Endodermal cell (in vitro differentiated cells): ENCODE data around the gene PLCL2. TPM values are rescaled to one million over a fixed set of nuclear protein-coding genes. Genes with fewer than 3 reads are reported as not detected.

Experiments used
- DNase-seq: peaks from one replicate; pipeline ENCODE4 v3.0.0-alpha.2; 2017
- H3K27ac ChIP-seq: 2 replicates; pipeline ENCODE4 v1.5.1; 2013; ENCODE audit warnings: mild to moderate bottlenecking, low read depth, low read length, moderate library complexity
- H3K27me3 ChIP-seq: 2 replicates; pipeline ENCODE4 v1.6.1; 2013; ENCODE audit warnings: mild to moderate bottlenecking, low read length, moderate library complexity; ENCODE audit not compliant: insufficient read depth, control insufficient read depth, poor library complexity, severe bottlenecking
- H3K36me3 ChIP-seq: 2 replicates; pipeline ENCODE4 v1.7.0; 2013; ENCODE audit warnings: mild to moderate bottlenecking, low read length, moderate library complexity; ENCODE audit not compliant: control insufficient read depth, insufficient read depth
- H3K4me1 ChIP-seq: one replicate; pipeline ENCODE4 v1.7.0; 2013; ENCODE audit warnings: low read length; ENCODE audit not compliant: control insufficient read depth, insufficient read depth
- H3K4me3 ChIP-seq: 2 replicates; pipeline ENCODE4 v1.5.1; 2013; ENCODE audit warnings: mild to moderate bottlenecking, low read length, moderate library complexity
- H3K9ac ChIP-seq: 2 replicates; pipeline ENCODE4 v1.6.1; 2013; ENCODE audit warnings: mild to moderate bottlenecking, low read length, moderate library complexity; ENCODE audit not compliant: poor library complexity, severe bottlenecking; ENCODE audit errors: extremely low read depth
- H3K9me3 ChIP-seq: 2 replicates; pipeline ENCODE4 v1.6.1; 2013; ENCODE audit warnings: mild to moderate bottlenecking, low read length, moderate library complexity; ENCODE audit not compliant: control insufficient read depth
- H3K27ac Mint-ChIP-seq: 2 replicates; pipeline ENCODE4 v1.8.0; 2020; ENCODE audit warnings: mixed read lengths
- H3K27me3 Mint-ChIP-seq: 2 replicates; pipeline ENCODE4 v1.8.0; 2021; ENCODE audit warnings: mild to moderate bottlenecking, mixed read lengths; ENCODE audit not compliant: insufficient read depth
- H3K36me3 Mint-ChIP-seq: 2 replicates; pipeline ENCODE4 v1.8.0; 2020; ENCODE audit warnings: low read depth, mixed read lengths
- H3K4me1 Mint-ChIP-seq: 2 replicates; pipeline ENCODE4 v1.8.0; 2020; ENCODE audit warnings: mixed read lengths
- H3K4me3 Mint-ChIP-seq: 2 replicates; pipeline ENCODE4 v1.8.0; 2020; ENCODE audit warnings: mild to moderate bottlenecking, moderate library complexity, mixed read lengths
- H3K9me3 Mint-ChIP-seq: 2 replicates; pipeline ENCODE4 v1.8.0; 2020; ENCODE audit warnings: mild to moderate bottlenecking, mixed read lengths
- WGBS, 2 experiments: methylation state at CpG; one replicate each; pipeline versions ENCODE4 v1.1.5 to v1.1.7; 2013; ENCODE audit warnings: missing lambda C conversion rate in 2 of 2, mixed read lengths in 1 of 2; ENCODE audit not compliant: insufficient coverage in 1 of 2, insufficient read length in 1 of 2; 5-methylcytosine and 5-hydroxymethylcytosine counted together
- total RNA-seq, 2 donors: library from RNA; stranded (reverse); fragmentation: NEBNext Ultra II Directional in 1 of 2; extraction: Animal tissue kit (Norgen Biotek cat#: 25700) in 1 of 2; gene quantifications; 2 replicates in 1 of 2; 3 replicates in 1 of 2; pipeline ENCODE4 v1.2.1, GENCODE V29; 2021
- TF ChIP-seq, protein P1 (sequence below): fragments of 200-600 bp; sonication (generic); conservative IDR thresholded peaks from 2 replicates; pipeline ENCODE4 v1.5.0; 2021; ENCODE audit warnings: antibody characterized with exemption, mild to moderate bottlenecking

Gene PLCL2
- total RNA-seq, 2 donors from 2014 or later = 4.2 to 6.9 TPM

GRCh38 chr3:16883723-16884083 is 1.1 kb upstream of the PLCL2 start:
- no peaks in the 10 kb centered on the region for H3K36me3 Mint-ChIP-seq
- no peaks in the 10 kb centered on the region for H3K36me3 ChIP-seq
- no peak overlapping the region for H3K27ac ChIP-seq
- H3K9me3 Mint-ChIP-seq = no peaks in the 10 kb centered on the region
- H3K27ac Mint-ChIP-seq = no peak overlapping the region
- H3K4me3 ChIP-seq = no peak overlapping the region
- no peak overlapping the region for H3K9ac ChIP-seq
- WGBS, 2 experiments = 63 to 85% methylated on average over 6 to 16 of the region's 16 CpGs
- H3K4me1 ChIP-seq = peaks cover 8% of the 10 kb centered on the region
- DNase-seq = no peak
- H3K27me3 Mint-ChIP-seq = peaks cover 77% of the 10 kb centered on the region
- H3K9me3 ChIP-seq = no peaks in the 10 kb centered on the region
- TF ChIP-seq, protein P1, sequence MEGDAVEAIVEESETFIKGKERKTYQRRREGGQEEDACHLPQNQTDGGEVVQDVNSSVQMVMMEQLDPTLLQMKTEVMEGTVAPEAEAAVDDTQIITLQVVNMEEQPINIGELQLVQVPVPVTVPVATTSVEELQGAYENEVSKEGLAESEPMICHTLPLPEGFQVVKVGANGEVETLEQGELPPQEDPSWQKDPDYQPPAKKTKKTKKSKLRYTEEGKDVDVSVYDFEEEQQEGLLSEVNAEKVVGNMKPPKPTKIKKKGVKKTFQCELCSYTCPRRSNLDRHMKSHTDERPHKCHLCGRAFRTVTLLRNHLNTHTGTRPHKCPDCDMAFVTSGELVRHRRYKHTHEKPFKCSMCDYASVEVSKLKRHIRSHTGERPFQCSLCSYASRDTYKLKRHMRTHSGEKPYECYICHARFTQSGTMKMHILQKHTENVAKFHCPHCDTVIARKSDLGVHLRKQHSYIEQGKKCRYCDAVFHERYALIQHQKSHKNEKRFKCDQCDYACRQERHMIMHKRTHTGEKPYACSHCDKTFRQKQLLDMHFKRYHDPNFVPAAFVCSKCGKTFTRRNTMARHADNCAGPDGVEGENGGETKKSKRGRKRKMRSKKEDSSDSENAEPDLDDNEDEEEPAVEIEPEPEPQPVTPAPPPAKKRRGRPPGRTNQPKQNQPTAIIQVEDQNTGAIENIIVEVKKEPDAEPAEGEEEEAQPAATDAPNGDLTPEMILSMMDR = no peak
- H3K27me3 ChIP-seq = peaks cover 42% of the 10 kb centered on the region
- H3K4me1 Mint-ChIP-seq = peaks cover 13% of the 10 kb centered on the region
- peak overlapping the region; percentile 72 for H3K4me3 Mint-ChIP-seq

DNA sequence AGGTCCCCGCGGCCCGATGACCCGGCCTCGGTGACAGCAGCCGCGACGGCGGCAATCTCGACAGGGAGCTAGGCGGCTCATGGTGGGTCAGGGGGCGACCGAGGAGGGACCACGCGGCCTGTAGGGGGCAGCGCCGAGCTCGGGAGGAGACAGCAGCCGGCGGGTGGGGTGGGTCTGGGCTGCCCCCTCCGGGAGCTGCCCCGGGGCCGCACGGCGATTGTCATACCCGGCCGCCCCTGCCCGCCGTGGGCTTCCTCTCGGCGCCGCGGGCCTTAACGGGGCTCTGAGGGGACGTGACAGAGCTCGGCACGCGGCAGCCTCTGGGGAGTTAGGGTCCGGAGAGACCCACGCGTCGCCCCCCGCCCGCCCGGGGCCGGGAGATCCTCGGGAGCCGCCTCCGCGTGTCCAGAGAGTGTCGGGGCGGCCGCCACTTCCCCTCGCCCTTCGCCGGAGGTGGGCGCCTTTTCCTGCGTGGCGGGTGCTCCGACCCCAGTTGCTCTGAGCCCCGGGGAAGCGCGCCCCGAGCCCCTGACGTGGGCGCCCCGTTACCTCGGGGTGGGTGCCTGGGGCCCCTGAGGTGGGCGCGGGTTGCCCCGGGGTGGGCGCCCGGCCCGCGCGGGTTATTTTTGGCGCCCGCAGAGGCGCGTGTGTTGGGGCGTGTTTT is 539 bp upstream of the PLCL2 start:
- peak; percentile 95 for DNase-seq
- Mint-ChIP-seq H3K9me3 (no peaks in the 10 kb centered on the region), H3K4me1 (peaks cover 18% of the 10 kb centered on the region), H3K27me3 (peaks cover 72% of the 10 kb centered on the region), H3K36me3 (no peaks in the 10 kb centered on the region), H3K27ac (no peak overlapping the region), H3K4me3 (peak overlapping the region; percentile 72)
- H3K9me3 ChIP-seq = no peaks in the 10 kb centered on the region
- peak overlapping the region; percentile 77 for H3K4me3 ChIP-seq
- peaks cover 42% of the 10 kb centered on the region for H3K27me3 ChIP-seq
- H3K27ac ChIP-seq = no peak overlapping the region
- H3K36me3 ChIP-seq = no peaks in the 10 kb centered on the region
- 1% methylated on average over 23 to 81 of the region's 81 CpGs for WGBS, 2 experiments
- peaks cover 8% of the 10 kb centered on the region for H3K4me1 ChIP-seq
- H3K9ac ChIP-seq = peak overlapping the region; percentile 13
- TF ChIP-seq, protein P1 = peak; percentile 90

- Mint-ChIP-seq H3K9me3 (no peaks in the 10 kb centered on the region), H3K36me3 (no peaks in the 10 kb centered on the region), H3K4me1 (peaks cover 25% of the 10 kb centered on the region), H3K27ac (no peak overlapping the region), H3K4me3 (peak overlapping the region; percentile 72), H3K27me3 (peaks cover 56% of the 10 kb centered on the region)
- H3K27ac ChIP-seq = no peak overlapping the region
- H3K4me3 ChIP-seq = peak overlapping the region; percentile 82
- no peak for DNase-seq
- H3K9ac ChIP-seq = no peak overlapping the region
- H3K4me1 ChIP-seq = peaks cover 9% of the 10 kb centered on the region
- H3K27me3 ChIP-seq = peaks cover 33% of the 10 kb centered on the region
- TF ChIP-seq, protein P1 = no peak
- H3K36me3 ChIP-seq = no peaks in the 10 kb centered on the region
- no peaks in the 10 kb centered on the region for H3K9me3 ChIP-seq
- 77% methylated on average over 14 to 15 of the region's 15 CpGs for WGBS, 2 experiments
These were observed 993 bp downstream of the PLCL2 start for GRCh38 chr3:16885593-16886302.
